HG03097 (cell line): ENCODE data around the gene NBPF26.
"Not testable (repeated sequence)": the region's sequence is repeated elsewhere in the genome, so short reads cannot be mapped to it uniquely, and the experiment has no call there.

Experiments
- ATAC-seq: cut with Tn5 transposase; IDR thresholded peaks from one replicate; pipeline ENCODE4 v1.9.1; 2021; ENCODE audit not compliant: unreplicated experiment, low FRiP score

Gene NBPF26

DNA sequence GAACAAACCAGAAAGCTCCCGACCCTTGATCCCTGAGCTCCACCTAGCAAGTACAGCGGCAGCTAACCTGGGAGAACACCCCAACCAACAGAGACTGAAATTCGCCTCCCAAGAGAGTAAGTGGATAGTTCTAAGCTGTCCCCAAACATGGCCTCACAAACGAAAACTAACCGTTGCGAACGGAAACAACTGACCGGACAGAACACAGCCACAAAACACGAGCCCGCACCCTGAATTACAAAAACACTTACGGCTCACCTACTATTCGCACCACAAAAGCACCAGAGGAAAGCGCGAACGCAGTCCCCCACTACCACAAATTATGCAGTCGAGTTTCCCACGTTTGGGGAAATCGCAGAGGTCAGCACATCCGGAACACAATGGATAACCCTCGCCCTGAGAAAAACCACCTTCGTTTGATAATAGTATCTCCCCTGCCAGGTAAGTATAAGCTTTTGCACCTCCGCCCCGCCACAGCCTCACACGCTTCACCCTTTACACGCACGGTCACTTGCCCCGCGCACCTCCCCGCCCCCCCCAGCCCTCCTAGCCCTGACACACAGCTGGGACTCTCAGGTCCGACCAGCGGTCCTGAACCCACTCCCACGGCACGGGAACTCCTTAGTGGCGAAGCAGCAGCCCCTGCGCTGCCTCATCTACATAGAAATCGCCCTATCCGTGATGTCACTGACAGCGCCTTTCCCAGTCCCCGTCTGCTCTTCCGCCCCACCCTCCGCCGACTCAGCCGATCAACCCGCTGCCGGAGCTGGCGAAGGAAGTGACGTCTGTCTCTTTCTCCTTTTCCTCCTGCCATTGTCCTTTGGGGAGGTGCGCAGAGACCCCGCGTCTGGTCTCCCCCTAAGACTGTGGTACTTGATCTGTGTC lies 127.0 kb downstream of the NBPF26 start:
- ATAC-seq, result not testable (repeated sequence)

DNA sequence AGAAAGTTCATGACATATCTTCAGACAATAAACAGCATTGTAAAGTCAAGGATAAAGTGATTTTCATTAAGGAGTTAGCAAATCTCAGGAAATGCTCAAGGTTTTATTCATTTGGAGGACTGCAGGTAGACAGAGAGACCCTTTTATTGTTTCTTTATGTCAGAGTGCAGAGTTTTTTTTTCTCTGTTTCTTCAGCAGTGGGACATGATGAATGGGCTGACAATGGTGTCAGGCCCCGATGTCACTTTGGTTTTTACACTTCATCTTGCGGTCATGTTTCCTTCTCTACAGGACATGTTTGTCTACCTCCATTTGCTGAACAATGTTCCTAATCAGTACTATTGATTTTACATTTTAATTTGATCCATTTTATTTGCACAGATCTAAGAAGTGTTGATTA lies 134.4 kb downstream of the NBPF26 start:
- ATAC-seq, result not testable (repeated sequence)

DNA sequence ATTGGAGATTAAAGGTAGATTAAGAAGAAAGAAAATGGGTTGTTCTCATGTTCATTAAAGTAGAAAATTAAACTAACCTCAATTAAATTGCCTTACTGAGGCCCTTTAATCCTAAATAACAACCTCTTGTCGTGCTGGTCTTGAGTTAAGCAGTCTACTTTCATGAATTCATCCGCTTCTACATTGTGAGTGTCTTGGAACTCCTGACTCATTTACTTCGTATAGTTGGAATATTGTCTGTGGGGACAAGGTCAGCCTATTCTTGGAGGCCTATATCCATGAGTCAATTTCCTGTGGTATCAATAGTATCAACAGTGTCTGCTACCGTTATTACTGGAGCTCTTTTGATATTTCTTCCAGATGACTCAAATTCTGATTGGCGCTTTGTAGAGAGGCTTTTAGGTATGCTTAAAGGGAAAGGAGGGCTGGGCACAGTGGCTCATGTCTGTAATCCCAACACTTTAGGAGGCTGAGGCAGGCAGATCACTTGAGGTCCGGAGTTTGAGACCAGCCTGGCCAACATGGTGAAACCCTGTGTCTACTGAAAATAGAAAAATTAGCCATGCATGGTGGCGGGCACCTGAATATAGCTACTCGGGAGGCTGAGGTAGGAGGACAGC lies 136.0 kb downstream of the NBPF26 start:
- ATAC-seq, result not testable (repeated sequence)

DNA sequence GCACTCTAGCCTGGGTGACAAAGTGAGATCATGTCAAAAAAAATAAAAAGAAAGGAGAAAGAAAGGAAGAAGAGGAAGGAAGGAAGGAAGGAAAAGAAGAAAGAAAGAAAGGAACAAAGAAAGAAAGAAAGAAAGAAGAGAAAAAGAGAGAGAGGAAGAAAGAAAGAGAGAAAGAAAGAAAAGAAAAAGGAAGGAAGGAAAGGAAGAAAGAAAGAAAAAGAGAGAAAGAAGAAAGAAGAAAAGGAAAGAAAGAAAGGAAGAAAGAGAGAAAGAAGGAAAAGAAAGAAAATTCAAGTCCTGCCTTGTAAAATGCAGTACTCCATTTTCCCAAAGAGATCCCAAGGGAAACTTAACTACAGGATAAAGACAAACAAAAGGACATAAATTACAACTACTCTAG lies 154.5 kb downstream of the NBPF26 start:
- not testable (repeated sequence) for ATAC-seq

DNA sequence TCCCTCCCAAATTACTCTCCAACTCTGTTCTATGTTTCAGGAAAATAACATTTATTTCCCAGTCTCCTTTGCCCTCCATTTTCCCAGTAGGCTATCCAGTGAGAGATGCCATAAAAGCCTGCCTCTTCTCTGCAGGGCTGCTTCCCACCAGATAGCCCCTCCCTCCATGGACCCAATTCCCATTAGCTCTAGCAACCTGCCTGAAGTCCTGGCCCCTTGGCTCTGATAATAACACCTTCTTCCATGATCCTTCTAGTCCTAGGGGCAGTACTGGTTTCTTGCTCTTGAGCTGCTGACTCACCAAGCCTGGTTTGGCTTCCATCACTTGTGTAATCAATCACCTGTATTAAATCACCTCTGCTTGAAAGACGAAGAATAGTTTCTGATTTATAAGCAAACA lies 156.3 kb downstream of the NBPF26 start:
- ATAC-seq, result not testable (repeated sequence)

DNA sequence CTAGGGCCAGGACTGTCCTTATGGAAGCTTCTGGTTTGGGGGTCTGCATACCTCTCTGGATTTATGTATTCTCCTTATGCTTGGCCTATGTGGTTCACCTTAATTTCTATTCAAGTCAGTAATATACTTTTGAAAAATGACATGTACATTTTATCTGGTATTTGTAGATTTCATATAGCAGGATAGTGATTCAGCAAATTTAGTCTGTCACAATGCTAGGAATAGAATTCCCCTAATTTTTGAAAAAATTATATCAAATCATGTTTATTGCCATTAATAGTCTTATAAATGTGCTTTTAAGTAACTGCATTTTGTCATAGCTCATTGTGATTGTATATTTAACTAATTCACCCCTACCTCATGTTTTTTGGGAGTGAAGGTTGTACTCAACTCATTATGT lies 158.2 kb downstream of the NBPF26 start:
- not testable (repeated sequence) for ATAC-seq
